CD8-positive, alpha-beta memory T cell (primary cell): ENCODE measurements around the gene CASR. TPM values are rescaled to one million over a fixed set of nuclear protein-coding genes. Genes with fewer than 3 reads are reported as not detected.

Experiments used
- CTCF ChIA-PET: fragments of 350-600 bp; sonication (Branson Sonifier 250); formaldehyde crosslinking; loops from one replicate; lab custom pipeline; 2021; ENCODE audit warnings: antibody characterized with exemption; lab: Charles Lee
- POLR2A ChIA-PET: fragments of 350-600 bp; sonication (Branson Sonifier 250); formaldehyde crosslinking; loops from one replicate; lab custom pipeline; 2021; ENCODE audit warnings: antibody characterized with exemption; lab: Charles Lee
- DNase-seq, 5 donors: peaks; one replicate each; pipeline versions ENCODE4 v3.0.0 to v3.0.0-alpha.2; 2020 to 2022; ENCODE audit warnings: mixed read lengths in 1 of 5
- H3K27ac ChIP-seq: one replicate; pipeline ENCODE4 v1.7.0; 2013; ENCODE audit warnings: low read depth, mild to moderate bottlenecking, low read length, moderate library complexity
- H3K27me3 ChIP-seq: 2 replicates; pipeline ENCODE4 v1.7.0; 2013; ENCODE audit warnings: low read length, mild to moderate bottlenecking; ENCODE audit not compliant: insufficient read depth, poor library complexity, severe bottlenecking
- H3K36me3 ChIP-seq: 2 replicates; pipeline ENCODE4 v1.7.0; 2013; ENCODE audit warnings: mild to moderate bottlenecking, low read length, moderate library complexity; ENCODE audit not compliant: insufficient read depth
- H3K4me1 ChIP-seq: 2 replicates; pipeline ENCODE4 v1.7.0; 2013; ENCODE audit warnings: mild to moderate bottlenecking, low read length, moderate library complexity; ENCODE audit not compliant: insufficient read depth
- H3K4me3 ChIP-seq: 2 replicates; pipeline ENCODE4 v1.7.0; 2013; ENCODE audit warnings: mild to moderate bottlenecking, low read length
- H3K9me3 ChIP-seq: 2 replicates; pipeline ENCODE4 v1.7.0; 2013; ENCODE audit warnings: mild to moderate bottlenecking, low read length
- H3K27ac Mint-ChIP-seq, 8 donors: one replicate each; pipeline ENCODE4 v1.8.0; 2020 to 2021; ENCODE audit warnings: mixed read lengths in 8 of 8, mild to moderate bottlenecking in 6 of 8, inconsistent platforms in 3 of 8, moderate library complexity in 3 of 8
- H3K27me3 Mint-ChIP-seq, 2 donors: one replicate each; pipeline ENCODE4 v1.8.0; 2020 to 2021; ENCODE audit warnings: mixed read lengths in 2 of 2, mild to moderate bottlenecking in 1 of 2, moderate library complexity in 1 of 2
- H3K36me3 Mint-ChIP-seq, 3 donors: one replicate each; pipeline ENCODE4 v1.8.0; 2020 to 2021; ENCODE audit warnings: mixed read lengths in 3 of 3, inconsistent platforms in 1 of 3, mild to moderate bottlenecking in 1 of 3
- H3K4me1 Mint-ChIP-seq, 3 donors: one replicate each; pipeline ENCODE4 v1.8.0; 2020 to 2021; ENCODE audit warnings: mixed read lengths in 3 of 3, inconsistent platforms in 1 of 3, mild to moderate bottlenecking in 1 of 3
- H3K4me3 Mint-ChIP-seq, 7 donors: one replicate each; pipeline ENCODE4 v1.8.0; 2020 to 2021; ENCODE audit warnings: mixed read lengths in 7 of 7, mild to moderate bottlenecking in 6 of 7, moderate library complexity in 4 of 7, inconsistent platforms in 2 of 7
- H3K9me3 Mint-ChIP-seq, 5 donors: one replicate each; pipeline ENCODE4 v1.8.0; 2020 to 2022; ENCODE audit warnings: mixed read lengths in 5 of 5, mild to moderate bottlenecking in 3 of 5, moderate library complexity in 2 of 5, inconsistent platforms in 1 of 5
- polyA plus RNA-seq: library from polyadenylated mRNA; unstranded; fragments of 300-500 nt; fragmentation: Illumina TruSeq; gene quantifications from one replicate; pipeline ENCODE4 v1.2.3, GENCODE V29; 2021
- total RNA-seq, 2 experiments: library from RNA; stranded (reverse); gene quantifications; one replicate each; pipeline ENCODE4 v1.2.3, GENCODE V29; 2021

Gene CASR
- total and polyA plus RNA-seq, 3 experiments from 2014 or later = not detected

DNA sequence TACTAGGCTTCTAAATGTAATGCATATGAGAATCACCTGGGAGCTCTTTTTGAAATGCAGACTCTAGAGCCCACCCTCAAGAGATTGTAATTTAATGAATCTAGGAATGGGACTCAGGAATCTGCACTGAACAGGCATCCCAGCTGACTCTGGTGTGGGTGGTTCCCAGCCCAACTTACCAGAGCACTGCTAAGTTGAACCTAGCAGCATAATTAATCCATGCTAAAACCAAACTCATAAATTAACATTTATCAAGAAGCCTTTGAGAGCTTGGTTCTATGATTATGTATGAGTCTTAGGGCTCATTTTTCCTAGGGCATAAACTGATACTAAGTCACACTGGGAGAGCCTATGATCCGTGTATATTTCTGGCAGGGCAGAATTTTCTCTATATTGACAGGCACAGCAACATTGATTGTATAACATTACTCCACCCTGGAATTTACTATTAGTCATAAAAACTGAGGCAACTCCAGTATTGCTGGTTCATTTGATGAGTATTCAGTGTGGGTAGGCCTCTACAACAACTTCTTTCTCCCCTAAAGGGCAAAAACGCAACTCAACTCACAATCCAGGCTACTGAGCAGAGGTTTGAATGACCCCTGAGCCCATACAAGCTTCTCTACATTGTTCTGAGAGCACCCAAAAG is 130.9 kb downstream of the CASR start:
- Mint-ChIP-seq H3K27me3 (peaks cover 1 to 21% of the 10 kb centered on the region in 2 donors), H3K36me3 (no peaks in the 10 kb centered on the region), H3K27ac (peak overlapping the region in 1 of 8 donors; percentile 21), H3K4me3 (no peak overlapping the region), H3K9me3 (peaks cover 0 to 11% (median 2%) of the 10 kb centered on the region in 5 donors), H3K4me1 (peaks cover 3 to 6% (median 5%) of the 10 kb centered on the region in 3 donors)
- Histone ChIP-seq H3K4me1 (no peaks in the 10 kb centered on the region), H3K4me3 (no peak overlapping the region), H3K36me3 (no peaks in the 10 kb centered on the region), H3K27ac (no peak overlapping the region), H3K9me3 (no peaks in the 10 kb centered on the region), H3K27me3 (no peaks in the 10 kb centered on the region)
- ChIA-PET CTCF (no interaction called here), POLR2A (no interaction called here)
- no peak for DNase-seq

DNA sequence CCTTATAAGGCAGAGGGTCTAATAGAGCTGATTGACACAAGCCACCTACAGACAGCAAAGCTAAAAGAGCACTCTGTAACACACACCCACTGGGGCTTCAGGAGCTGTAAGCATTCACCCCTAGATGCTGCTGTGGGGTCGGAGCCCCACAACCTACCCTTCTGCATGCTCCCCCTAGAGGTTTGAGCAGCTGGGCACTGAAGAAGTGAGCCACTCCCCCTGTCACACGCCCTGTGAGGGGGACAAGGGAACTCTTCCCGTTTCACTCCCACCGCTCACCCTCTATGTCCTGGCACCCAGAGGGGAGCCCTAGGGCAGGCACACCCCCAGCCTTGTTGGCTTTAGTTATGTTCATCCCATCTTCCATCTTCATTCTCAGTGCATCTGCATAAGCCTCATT is 132.2 kb downstream of the CASR start:
- H3K9me3 Mint-ChIP-seq = peaks cover 4 to 14% (median 6%) of the 10 kb centered on the region in 5 donors
- CTCF ChIA-PET = no interaction called here
- no peak for DNase-seq
- H3K27ac ChIP-seq = no peak overlapping the region
- peaks cover 3 to 6% (median 5%) of the 10 kb centered on the region in 3 donors for H3K4me1 Mint-ChIP-seq
- POLR2A ChIA-PET = no interaction called here
- H3K4me1 ChIP-seq = no peaks in the 10 kb centered on the region
- H3K27me3 Mint-ChIP-seq = peaks cover 1 to 21% of the 10 kb centered on the region in 2 donors
- H3K4me3 ChIP-seq = no peak overlapping the region
- H3K27me3 ChIP-seq = no peaks in the 10 kb centered on the region
- no peaks in the 10 kb centered on the region for H3K36me3 ChIP-seq
- H3K27ac Mint-ChIP-seq = no peak overlapping the region
- no peaks in the 10 kb centered on the region for H3K9me3 ChIP-seq
- H3K4me3 Mint-ChIP-seq = no peak overlapping the region
- peaks cover 0 to 3% (median 0%) of the 10 kb centered on the region in 3 donors for H3K36me3 Mint-ChIP-seq

DNA sequence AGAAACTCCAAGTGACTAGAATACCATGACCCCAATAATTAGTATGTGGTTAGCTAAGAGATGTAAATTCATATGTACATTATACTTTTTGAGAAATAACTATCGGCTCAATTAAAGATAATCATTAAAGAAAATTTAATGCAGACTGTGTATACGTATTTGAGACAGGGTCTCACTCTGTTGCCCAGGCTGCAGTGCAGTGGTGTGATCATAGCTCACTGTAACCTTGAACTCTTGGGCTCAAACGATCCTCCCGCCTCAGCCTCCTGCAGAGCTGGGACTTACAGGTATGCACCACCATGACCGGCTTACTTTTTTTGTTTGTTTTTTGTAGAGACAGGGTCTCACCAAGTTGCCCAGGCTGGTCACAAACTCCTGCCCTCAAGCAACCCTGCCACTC is 132.9 kb downstream of the CASR start:
- Mint-ChIP-seq H3K27me3 (peaks cover 1 to 21% of the 10 kb centered on the region in 2 donors), H3K9me3 (peaks cover 4 to 14% (median 6%) of the 10 kb centered on the region in 5 donors), H3K36me3 (peaks cover 0 to 3% (median 0%) of the 10 kb centered on the region in 3 donors), H3K4me3 (no peak overlapping the region), H3K27ac (no peak overlapping the region), H3K4me1 (peaks cover 3 to 6% (median 5%) of the 10 kb centered on the region in 3 donors)
- no peak overlapping the region for H3K4me3 ChIP-seq
- ChIA-PET POLR2A (no interaction called here), CTCF (no interaction called here)
- DNase-seq = no peak
- H3K36me3 ChIP-seq = no peaks in the 10 kb centered on the region
- H3K27me3 ChIP-seq = no peaks in the 10 kb centered on the region
- no peak overlapping the region for H3K27ac ChIP-seq
- no peaks in the 10 kb centered on the region for H3K4me1 ChIP-seq
- H3K9me3 ChIP-seq = no peaks in the 10 kb centered on the region

DNA sequence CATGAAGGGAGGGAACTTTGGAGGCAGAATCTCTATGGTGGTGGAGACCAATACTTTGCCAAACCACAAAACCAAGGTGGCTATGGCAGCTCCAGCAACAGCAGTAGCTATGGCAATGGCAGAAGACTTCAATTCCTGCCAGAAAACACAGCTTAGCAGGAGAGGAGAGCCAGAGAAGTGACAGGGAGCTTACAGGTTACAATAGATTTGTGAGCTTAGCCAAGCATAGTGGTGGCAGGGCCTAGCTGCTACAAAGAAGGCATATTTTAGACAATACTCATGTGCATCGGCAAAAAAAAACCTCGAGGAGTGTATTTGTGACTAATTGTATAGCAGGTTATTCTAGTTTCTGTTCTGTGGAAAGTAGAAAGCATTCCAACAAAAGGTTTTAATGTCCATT is 135.2 kb downstream of the CASR start:
- Mint-ChIP-seq H3K9me3 (peaks cover 4 to 14% (median 7%) of the 10 kb centered on the region in 5 donors), H3K27ac (no peak overlapping the region), H3K27me3 (peaks cover 1 to 21% of the 10 kb centered on the region in 2 donors), H3K4me1 (peaks cover 8 to 12% (median 10%) of the 10 kb centered on the region in 3 donors), H3K36me3 (peaks cover 0 to 3% (median 0%) of the 10 kb centered on the region in 3 donors), H3K4me3 (no peak overlapping the region)
- Histone ChIP-seq H3K4me3 (no peak overlapping the region), H3K4me1 (peaks cover 15% of the 10 kb centered on the region), H3K27me3 (no peaks in the 10 kb centered on the region), H3K9me3 (no peaks in the 10 kb centered on the region), H3K27ac (no peak overlapping the region), H3K36me3 (no peaks in the 10 kb centered on the region)
- POLR2A ChIA-PET = no interaction called here
- no peak for DNase-seq
- CTCF ChIA-PET = no interaction called here

DNA sequence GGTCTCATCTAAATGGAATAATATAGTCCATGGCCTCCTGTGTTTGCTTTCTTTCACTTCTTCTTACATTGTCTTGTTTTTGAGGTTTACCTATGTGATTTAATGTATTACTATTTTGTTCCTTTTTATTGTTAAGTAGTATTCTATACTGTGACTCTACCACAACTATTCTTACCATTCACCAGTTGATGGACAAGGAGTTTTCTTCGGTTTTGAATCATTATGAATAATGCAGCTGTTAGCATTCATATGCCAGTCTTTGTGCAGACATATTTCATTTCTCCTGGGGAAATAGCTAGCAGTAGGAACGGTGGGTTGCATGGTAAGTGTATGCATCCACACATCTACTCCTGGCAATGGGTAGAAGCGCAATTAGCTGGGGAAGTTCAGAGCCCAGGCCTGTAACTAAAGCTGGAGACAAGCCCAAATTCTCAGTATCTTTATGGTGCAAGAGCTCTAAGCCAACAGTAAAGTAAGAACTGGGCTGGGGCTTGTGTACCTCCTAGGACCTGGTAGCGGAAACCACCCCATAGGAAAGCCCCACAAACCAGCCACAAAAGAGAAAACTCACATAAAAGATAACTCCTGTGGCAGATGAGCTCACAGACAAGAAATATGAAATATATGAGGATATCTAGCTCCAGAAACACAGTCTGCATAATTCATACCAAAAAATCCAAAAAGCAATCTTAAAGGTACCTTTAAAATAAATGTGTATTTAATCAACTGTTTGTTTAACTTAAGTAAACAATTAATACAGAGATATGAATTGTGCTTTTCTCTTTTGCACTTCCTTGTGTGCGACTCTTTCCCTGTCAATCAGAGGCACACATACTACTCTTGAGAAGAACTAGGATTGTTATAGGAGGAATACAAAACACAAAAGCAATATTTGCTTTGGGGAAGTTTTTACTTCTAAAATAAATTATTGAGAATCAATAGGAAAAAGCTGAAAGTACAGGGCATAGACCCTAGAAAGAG is 138.9 kb downstream of the CASR start:
- H3K27me3 ChIP-seq = no peaks in the 10 kb centered on the region
- peak in 3 of 5 donors; percentile 4 to 57 (median 6) for DNase-seq
- POLR2A ChIA-PET = no interaction called here
- H3K27me3 Mint-ChIP-seq = peaks cover 0 to 16% of the 10 kb centered on the region in 2 donors
- H3K4me1 ChIP-seq = peaks cover 15% of the 10 kb centered on the region
- no peak overlapping the region for H3K27ac Mint-ChIP-seq
- no peaks in the 10 kb centered on the region for H3K9me3 ChIP-seq
- no peak overlapping the region for H3K4me3 Mint-ChIP-seq
- H3K27ac ChIP-seq = no peak overlapping the region
- no peaks in the 10 kb centered on the region for H3K36me3 ChIP-seq
- H3K4me3 ChIP-seq = no peak overlapping the region
- peaks cover 4 to 14% (median 7%) of the 10 kb centered on the region in 5 donors for H3K9me3 Mint-ChIP-seq
- peaks cover 0 to 3% (median 0%) of the 10 kb centered on the region in 3 donors for H3K36me3 Mint-ChIP-seq
- CTCF ChIA-PET = no interaction called here
- peaks cover 8 to 12% (median 10%) of the 10 kb centered on the region in 3 donors for H3K4me1 Mint-ChIP-seq

DNA sequence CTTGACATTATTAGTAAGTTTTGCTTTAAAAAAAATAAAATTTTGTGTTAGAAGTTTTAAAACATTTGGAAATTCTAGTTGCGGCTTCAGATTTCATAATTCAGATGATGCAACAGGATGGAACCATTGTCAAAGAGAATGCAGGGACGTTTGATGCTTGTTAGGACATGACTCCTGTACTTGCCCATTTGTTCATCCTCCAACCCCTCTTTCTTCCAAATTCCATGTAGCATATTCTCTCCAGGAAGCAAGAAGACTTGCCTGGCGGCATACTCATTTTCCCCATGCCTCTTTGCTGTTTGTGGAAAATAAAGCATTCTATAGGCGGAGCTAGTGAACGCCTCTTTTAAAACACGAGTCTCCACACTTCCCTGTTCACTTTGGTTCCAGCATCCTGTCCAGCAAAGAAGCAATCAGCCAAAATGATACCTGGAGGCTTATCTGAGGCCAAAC is 141.4 kb downstream of the CASR start, which contains the start of gene CSTA:
Gene CSTA (plus strand): TSS at position 378 of the 453 bp plus-strand sequence. CDS start 45 bp downstream, at position 423.
- Histone ChIP-seq H3K27me3 (no peaks in the 10 kb centered on the region), H3K9me3 (no peaks in the 10 kb centered on the region), H3K27ac (no peak within 1 kb of the TSS), H3K4me3 (no peak within 1 kb of the TSS), H3K36me3 (no peaks in the 10 kb centered on the region), H3K4me1 (peaks cover 15% of the 10 kb centered on the region)
- H3K27ac Mint-ChIP-seq = no peak within 1 kb of the TSS
- POLR2A ChIA-PET = no interaction called here
- no peak for DNase-seq
- H3K4me1 Mint-ChIP-seq = peaks cover 8 to 12% (median 10%) of the 10 kb centered on the region in 3 donors
- CTCF ChIA-PET = no interaction called here
- H3K9me3 Mint-ChIP-seq = peaks cover 0 to 9% (median 0%) of the 10 kb centered on the region in 5 donors
- H3K36me3 Mint-ChIP-seq = no peaks in the 10 kb centered on the region
- peaks cover 2 to 6% of the 10 kb centered on the region in 2 donors for H3K27me3 Mint-ChIP-seq
- H3K4me3 Mint-ChIP-seq = no peak within 1 kb of the TSS

DNA sequence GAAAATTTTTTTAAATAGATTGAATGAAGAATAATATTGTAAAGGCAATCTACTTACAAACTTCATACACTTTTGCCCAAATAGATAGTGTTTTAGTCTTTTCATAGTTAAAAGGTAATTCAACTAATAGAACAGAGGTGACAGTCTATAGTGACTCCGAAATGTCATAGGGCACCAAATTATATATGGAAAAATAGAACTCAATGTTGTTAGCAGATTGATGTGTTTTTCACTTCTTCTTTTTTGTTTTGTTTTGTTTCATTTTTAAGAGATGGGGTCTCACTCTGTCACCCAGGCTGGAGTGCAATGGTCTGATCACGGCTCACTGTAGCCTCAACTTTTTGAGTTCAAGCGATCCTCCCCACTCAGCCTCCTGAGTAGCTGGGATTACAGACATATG is 142.3 kb downstream of the CASR start:
- Mint-ChIP-seq H3K36me3 (no peaks in the 10 kb centered on the region), H3K27me3 (peaks cover 2 to 12% of the 10 kb centered on the region in 2 donors), H3K4me3 (no peak overlapping the region), H3K4me1 (peaks cover 8 to 12% (median 10%) of the 10 kb centered on the region in 3 donors), H3K9me3 (peaks cover 0 to 2% (median 0%) of the 10 kb centered on the region in 5 donors), H3K27ac (no peak overlapping the region)
- Histone ChIP-seq H3K27me3 (no peaks in the 10 kb centered on the region), H3K4me1 (peaks cover 15% of the 10 kb centered on the region), H3K4me3 (no peak overlapping the region), H3K27ac (no peak overlapping the region), H3K36me3 (no peaks in the 10 kb centered on the region), H3K9me3 (no peaks in the 10 kb centered on the region)
- no peak for DNase-seq
- ChIA-PET POLR2A (no interaction called here), CTCF (no interaction called here)
